HT-29 (cell line): Measurements from ENCODE around the gene TMIE. TPM values are rescaled to one million over a fixed set of nuclear protein-coding genes. Genes with fewer than 3 reads are reported as not detected.

ENCODE experiments used
- DNase-seq: peaks from one replicate; pipeline ENCODE4 v3.0.0-alpha.2; 2015; ENCODE audit warnings: low spot score
- total RNA-seq: library from RNA; depleted of rRNA; stranded (reverse); fragments of >200 nt; shearing (Covaris generic); gene quantifications from 2 replicates; pipeline ENCODE4 v1.2.3, GENCODE V29; 2014; rRNA removed

Gene TMIE
- total RNA-seq: 0.16 and 0.18 TPM in 2 replicates

- no peak for DNase-seq
Observed at GRCh38 chr3:46701181-46701939, at the start of gene TMIE. Gene TMIE (plus strand): TSS chr3:46701392. CDS start chr3:46701488, 96 bp downstream.

- no peak for DNase-seq
Observed at GRCh38 chr3:46655271-46655670, 45.9 kb upstream of the TMIE start.

GRCh38 chr3:46656778-46657556 lies 44.2 kb upstream of the TMIE start:
- DNase-seq: no peak

GRCh38 chr3:46659285-46659684 lies 41.9 kb upstream of the TMIE start:
- DNase-seq: no peak

- DNase-seq: no peak
Observed at GRCh38 chr3:46660003-46660402, 41.2 kb upstream of the TMIE start.

- no peak for DNase-seq
Observed at GRCh38 chr3:46660543-46661523, 40.4 kb upstream of the TMIE start.

- DNase-seq: no peak
Observed at GRCh38 chr3:46661776-46662766, 39.1 kb upstream of the TMIE start.

GRCh38 chr3:46662771-46663551 lies 38.2 kb upstream of the TMIE start:
- DNase-seq: no peak

GRCh38 chr3:46663591-46664135 lies 37.5 kb upstream of the TMIE start:
- peak; percentile 8 for DNase-seq

- no peak for DNase-seq
Observed at GRCh38 chr3:46664188-46664970, 36.8 kb upstream of the TMIE start.

GRCh38 chr3:46664971-46665762 lies 36.0 kb upstream of the TMIE start:
- DNase-seq: no peak

- DNase-seq: no peak
Observed at GRCh38 chr3:46665763-46666452, 35.3 kb upstream of the TMIE start.

GRCh38 chr3:46666453-46666845 lies 34.7 kb upstream of the TMIE start:
- no peak for DNase-seq

- DNase-seq: no peak
Observed at GRCh38 chr3:46667061-46667621, 34.1 kb upstream of the TMIE start.

- DNase-seq: no peak
Observed at GRCh38 chr3:46667657-46668056, 33.5 kb upstream of the TMIE start.

- no peak for DNase-seq
Observed at GRCh38 chr3:46668116-46668515, 33.1 kb upstream of the TMIE start.

- DNase-seq: no peak
Observed at GRCh38 chr3:46668591-46668990, 32.6 kb upstream of the TMIE start.
